Breast epithelium (tissue), 3 donors: ENCODE results near the gene ATN1.

Experiments used
- POLR2A ChIP-seq: fragments of 450-650 bp; IDR thresholded peaks from one replicate; pipeline ENCODE4 v1.6.1; 2016; ENCODE audit warnings: antibody characterized with exemption, mild to moderate bottlenecking, moderate library complexity
- POLR2AphosphoS5 ChIP-seq, 3 donors: sonication (generic); formaldehyde crosslinking; IDR thresholded peaks; one replicate each; pipeline ENCODE4 v1.6.1; 2017; ENCODE audit warnings: antibody characterized with exemption in 3 of 3
- TF ChIP-seq, protein P1 (sequence below), 3 donors: fragments of 450-650 bp; IDR thresholded peaks; one replicate each; pipeline ENCODE4 v1.5.1; 2016 to 2017; ENCODE audit warnings: antibody characterized with exemption in 3 of 3, mild to moderate bottlenecking in 3 of 3, moderate library complexity in 3 of 3

GRCh38 chr12:6903722-6904121 lies 24.0 kb upstream of the ATN1 start:
- TF ChIP-seq, protein P1, sequence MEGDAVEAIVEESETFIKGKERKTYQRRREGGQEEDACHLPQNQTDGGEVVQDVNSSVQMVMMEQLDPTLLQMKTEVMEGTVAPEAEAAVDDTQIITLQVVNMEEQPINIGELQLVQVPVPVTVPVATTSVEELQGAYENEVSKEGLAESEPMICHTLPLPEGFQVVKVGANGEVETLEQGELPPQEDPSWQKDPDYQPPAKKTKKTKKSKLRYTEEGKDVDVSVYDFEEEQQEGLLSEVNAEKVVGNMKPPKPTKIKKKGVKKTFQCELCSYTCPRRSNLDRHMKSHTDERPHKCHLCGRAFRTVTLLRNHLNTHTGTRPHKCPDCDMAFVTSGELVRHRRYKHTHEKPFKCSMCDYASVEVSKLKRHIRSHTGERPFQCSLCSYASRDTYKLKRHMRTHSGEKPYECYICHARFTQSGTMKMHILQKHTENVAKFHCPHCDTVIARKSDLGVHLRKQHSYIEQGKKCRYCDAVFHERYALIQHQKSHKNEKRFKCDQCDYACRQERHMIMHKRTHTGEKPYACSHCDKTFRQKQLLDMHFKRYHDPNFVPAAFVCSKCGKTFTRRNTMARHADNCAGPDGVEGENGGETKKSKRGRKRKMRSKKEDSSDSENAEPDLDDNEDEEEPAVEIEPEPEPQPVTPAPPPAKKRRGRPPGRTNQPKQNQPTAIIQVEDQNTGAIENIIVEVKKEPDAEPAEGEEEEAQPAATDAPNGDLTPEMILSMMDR (IDR thresholded peaks at IDR 0.05): no peak
- TF ChIP-seq POLR2A: no peak
- TF ChIP-seq POLR2AphosphoS5 (IDR thresholded peaks at IDR 0.05): no peak
